Caco-2 (cell line): ENCODE data around the gene OTUB1. TPM values are rescaled to one million over a fixed set of nuclear protein-coding genes. Genes with fewer than 3 reads are reported as not detected.

Experiments
- BruUV-seq: library from RNA; stranded (reverse); fragments of 400-500 nt; replicated peaks from 2 replicates; lab custom pipeline; 2021; lab: Mats Ljungman, UMichigan
- CTCF ChIA-PET: fragments of 300-600 bp; sonication (Branson Sonifier 250); formaldehyde crosslinking; loops from one replicate; lab custom pipeline; 2022; ENCODE audit warnings: antibody characterized with exemption; lab: Charles Lee
- POLR2A ChIA-PET: fragments of 300-600 bp; sonication (Branson Sonifier 250); formaldehyde crosslinking; loops from one replicate; lab custom pipeline; 2022; ENCODE audit warnings: antibody characterized with exemption; lab: Charles Lee
- DNase-seq, 2 experiments: peaks; one replicate each; pipeline versions ENCODE4 v3.0.0 to v3.0.0-alpha.2; 2020 to 2022
- H3K27me3 ChIP-seq: replicated peaks from 2 replicates; pipeline ENCODE4 v1.6.0; 2011; ENCODE audit warnings: low read length; ENCODE audit not compliant: control insufficient read depth, insufficient read depth
- H3K36me3 ChIP-seq: 2 replicates; pipeline ENCODE4 v1.5.1; 2011; ENCODE audit warnings: low read length; ENCODE audit not compliant: control insufficient read depth, insufficient read depth
- H3K4me1 ChIP-seq: fragments of 250-450 bp; sonication (Bioruptor Pico); 2 replicates; pipeline ENCODE4 v1.5.1; 2020; ENCODE audit warnings: mild to moderate bottlenecking
- H3K4me3 ChIP-seq: 2 replicates; pipeline ENCODE4 v1.5.1; 2011; ENCODE audit warnings: low read depth, mild to moderate bottlenecking, control low read depth, low read length
- H3K9me3 ChIP-seq: fragments of 250-450 bp; sonication (Bioruptor Pico); 2 replicates; pipeline ENCODE4 v1.5.1; 2020; ENCODE audit warnings: mild to moderate bottlenecking, moderate library complexity
- H3K27ac Mint-ChIP-seq: one replicate; pipeline ENCODE4 v1.8.0; 2022; ENCODE audit warnings: mixed read lengths; ENCODE audit not compliant: unreplicated experiment
- H3K27me3 Mint-ChIP-seq: one replicate; pipeline ENCODE4 v1.8.0; 2022; ENCODE audit warnings: mixed read lengths; ENCODE audit not compliant: insufficient read depth, unreplicated experiment
- H3K36me3 Mint-ChIP-seq: one replicate; pipeline ENCODE4 v1.8.0; 2022; ENCODE audit warnings: mild to moderate bottlenecking, mixed read lengths; ENCODE audit not compliant: insufficient read depth, unreplicated experiment
- H3K4me1 Mint-ChIP-seq: one replicate; pipeline ENCODE4 v1.8.0; 2022; ENCODE audit warnings: low read depth, mixed read lengths; ENCODE audit not compliant: unreplicated experiment
- H3K4me3 Mint-ChIP-seq: one replicate; pipeline ENCODE4 v1.8.0; 2022; ENCODE audit warnings: mild to moderate bottlenecking, moderate library complexity, mixed read lengths; ENCODE audit not compliant: unreplicated experiment
- H3K9me3 Mint-ChIP-seq: one replicate; pipeline ENCODE4 v1.8.0; 2022; ENCODE audit warnings: mixed read lengths; ENCODE audit not compliant: unreplicated experiment
- CTCF ChIP-seq, 2 experiments: fragments of 200-600 bp in 1 of 2; IDR thresholded peaks; 1 replicate in 1 of 2; 2 replicates in 1 of 2; pipeline versions ENCODE4 v1.5.1 to v1.8.0; 2011 to 2022; ENCODE audit warnings: antibody characterized with exemption in 1 of 2, control low read depth in 1 of 2, inconsistent platforms in 1 of 2, low read depth in 1 of 2, low read length in 1 of 2, mild to moderate bottlenecking in 1 of 2, moderate library complexity in 1 of 2; ENCODE audit not compliant: insufficient read depth in 1 of 2, severe bottlenecking in 1 of 2, unreplicated experiment in 1 of 2
- intact Hi-C: fragments of 100-400 bp; cut with micrococcal nuclease; formaldehyde crosslinking; loops from one replicate; pipeline ENCODE4 v1.10.0; 2022; ENCODE audit not compliant: unreplicated experiment
- total RNA-seq: library from RNA; stranded (reverse); gene quantifications from 2 replicates; pipeline ENCODE4 v1.2.3, GENCODE V29; 2022

The OTUB1 gene
- total RNA-seq, 1 experiment from 2014 or later: 152 TPM

GRCh38 chr11:63993100-63993499, 6.9 kb downstream of the OTUB1 start:
- no peak overlapping the region for H3K4me3 Mint-ChIP-seq
- no peak overlapping the region for H3K27ac Mint-ChIP-seq
- Histone ChIP-seq H3K4me3 (no peak overlapping the region), H3K36me3 (peaks cover 8% of the 10 kb centered on the region), H3K27me3 (no peaks in the 10 kb centered on the region), H3K9me3 (no peaks in the 10 kb centered on the region), H3K4me1 (no peaks in the 10 kb centered on the region)
- no peak for DNase-seq
- H3K9me3 Mint-ChIP-seq: no peaks in the 10 kb centered on the region
- H3K36me3 Mint-ChIP-seq: peaks cover 89% of the 10 kb centered on the region
- no peaks in the 10 kb centered on the region for H3K4me1 Mint-ChIP-seq
- no peak for TF ChIP-seq CTCF (IDR thresholded peaks at IDR 0.05; ENCODE audit: insufficient read depth in 1 of 2, low read depth in 1 of 2, low read length in 1 of 2, severe bottlenecking in 1 of 2, unreplicated experiment in 1 of 2)
- H3K27me3 Mint-ChIP-seq: no peaks in the 10 kb centered on the region
- BruUV-seq: no TSS peak
- intact Hi-C loops: no loop called here
- ChIA-PET CTCF (no interaction called here), POLR2A (no interaction called here)

- no peak overlapping the region for H3K4me3 ChIP-seq
- intact Hi-C loops: no loop called here
- no peaks in the 10 kb centered on the region for H3K4me1 Mint-ChIP-seq
- H3K9me3 ChIP-seq: no peaks in the 10 kb centered on the region
- H3K27me3 ChIP-seq: no peaks in the 10 kb centered on the region
- peaks cover 6% of the 10 kb centered on the region for H3K36me3 ChIP-seq
- peaks cover 88% of the 10 kb centered on the region for H3K36me3 Mint-ChIP-seq
- ChIA-PET POLR2A (no interaction called here), CTCF (no interaction called here)
- H3K27ac Mint-ChIP-seq: no peak overlapping the region
- no peaks in the 10 kb centered on the region for H3K4me1 ChIP-seq
- H3K9me3 Mint-ChIP-seq: no peaks in the 10 kb centered on the region
- no TSS peak for BruUV-seq
- no peak for TF ChIP-seq CTCF (IDR thresholded peaks at IDR 0.05; ENCODE audit: insufficient read depth in 1 of 2, low read depth in 1 of 2, low read length in 1 of 2, severe bottlenecking in 1 of 2, unreplicated experiment in 1 of 2)
- no peak for DNase-seq
- no peak overlapping the region for H3K4me3 Mint-ChIP-seq
- H3K27me3 Mint-ChIP-seq: no peaks in the 10 kb centered on the region
Observed at GRCh38 chr11:63993993-63994392, 7.8 kb downstream of the OTUB1 start.

- no peaks in the 10 kb centered on the region for H3K27me3 ChIP-seq
- POLR2A ChIA-PET: no interaction called here
- H3K4me3 ChIP-seq: no peak overlapping the region
- intact Hi-C loops: no loop called here
- Mint-ChIP-seq H3K27me3 (no peaks in the 10 kb centered on the region), H3K4me1 (no peaks in the 10 kb centered on the region), H3K27ac (no peak overlapping the region), H3K36me3 (peaks cover 76% of the 10 kb centered on the region), H3K9me3 (no peaks in the 10 kb centered on the region), H3K4me3 (no peak overlapping the region)
- CTCF ChIA-PET: no interaction called here
- TF ChIP-seq CTCF (IDR thresholded peaks at IDR 0.05; ENCODE audit: insufficient read depth in 1 of 2, low read depth in 1 of 2, low read length in 1 of 2, severe bottlenecking in 1 of 2, unreplicated experiment in 1 of 2): no peak
- no TSS peak for BruUV-seq
- DNase-seq: no peak
- H3K4me1 ChIP-seq: no peaks in the 10 kb centered on the region
- peaks cover 4% of the 10 kb centered on the region; the same call in 1 of the 2 replicates for H3K36me3 ChIP-seq
- H3K9me3 ChIP-seq: no peaks in the 10 kb centered on the region
Observed at GRCh38 chr11:63996512-63996911, 10.3 kb downstream of the OTUB1 start.
